HG02885 (cell line): Measurements from ENCODE around the gene CTNNA2.
"Not testable (repeated sequence)": the region's sequence is repeated elsewhere in the genome, so short reads cannot be mapped to it uniquely, and the experiment has no call there.

Source experiments
- ATAC-seq: cut with Tn5 transposase; IDR thresholded peaks from one replicate; pipeline ENCODE4 v1.9.1; 2021; ENCODE audit warnings: mild to moderate bottlenecking; ENCODE audit not compliant: unreplicated experiment, poor library complexity

Gene CTNNA2

GRCh38 chr2:80117401-80117800, 604.5 kb downstream of the CTNNA2 start:
- ATAC-seq: no peak

GRCh38 chr2:80120866-80121265, 608.0 kb downstream of the CTNNA2 start:
- ATAC-seq: no peak

- no peak for ATAC-seq
These were observed 609.8 kb downstream of the CTNNA2 start for GRCh38 chr2:80122675-80123074.

- no peak for ATAC-seq
These were observed 613.8 kb downstream of the CTNNA2 start for GRCh38 chr2:80126596-80127189.

GRCh38 chr2:80128080-80128479, 615.2 kb downstream of the CTNNA2 start:
- ATAC-seq: no peak

- ATAC-seq: no peak
These were observed 619.4 kb downstream of the CTNNA2 start for GRCh38 chr2:80132281-80132680.

GRCh38 chr2:80135001-80135400, 622.1 kb downstream of the CTNNA2 start:
- no peak for ATAC-seq

GRCh38 chr2:80136338-80136737, 623.5 kb downstream of the CTNNA2 start:
- no peak for ATAC-seq

GRCh38 chr2:80139001-80139400, 626.1 kb downstream of the CTNNA2 start:
- no peak for ATAC-seq

GRCh38 chr2:80141007-80141726, 628.3 kb downstream of the CTNNA2 start:
- ATAC-seq: no peak

GRCh38 chr2:80145499-80145898, 632.6 kb downstream of the CTNNA2 start:
- ATAC-seq: no peak

GRCh38 chr2:80146757-80147156, 633.9 kb downstream of the CTNNA2 start:
- not testable (repeated sequence) for ATAC-seq

- no peak for ATAC-seq
These were observed 634.8 kb downstream of the CTNNA2 start for GRCh38 chr2:80147690-80148089.

GRCh38 chr2:80148906-80149305, 636.1 kb downstream of the CTNNA2 start:
- no peak for ATAC-seq

GRCh38 chr2:80149991-80150390, 637.1 kb downstream of the CTNNA2 start:
- ATAC-seq: no peak

- no peak for ATAC-seq
These were observed 638.4 kb downstream of the CTNNA2 start for GRCh38 chr2:80151248-80151647.

GRCh38 chr2:80151651-80152050, 638.8 kb downstream of the CTNNA2 start:
- no peak for ATAC-seq

GRCh38 chr2:80153151-80153550, 640.3 kb downstream of the CTNNA2 start:
- no peak for ATAC-seq

- ATAC-seq: no peak
These were observed 640.9 kb downstream of the CTNNA2 start for GRCh38 chr2:80153768-80154167.

- no peak for ATAC-seq
These were observed 641.5 kb downstream of the CTNNA2 start for GRCh38 chr2:80154231-80154915.

- no peak for ATAC-seq
These were observed 651.5 kb downstream of the CTNNA2 start for GRCh38 chr2:80164375-80164774.
